HuH-7.5 (cell line): ENCODE results near the gene CDSN.
"Not testable (repeated sequence)": the region's sequence is repeated elsewhere in the genome, so short reads cannot be mapped to it uniquely, and the experiment has no call there.

ENCODE experiments used
- DNase-seq: peaks from one replicate; pipeline ENCODE4 v3.0.0; 2011; ENCODE audit warnings: low spot score

The CDSN gene

DNA sequence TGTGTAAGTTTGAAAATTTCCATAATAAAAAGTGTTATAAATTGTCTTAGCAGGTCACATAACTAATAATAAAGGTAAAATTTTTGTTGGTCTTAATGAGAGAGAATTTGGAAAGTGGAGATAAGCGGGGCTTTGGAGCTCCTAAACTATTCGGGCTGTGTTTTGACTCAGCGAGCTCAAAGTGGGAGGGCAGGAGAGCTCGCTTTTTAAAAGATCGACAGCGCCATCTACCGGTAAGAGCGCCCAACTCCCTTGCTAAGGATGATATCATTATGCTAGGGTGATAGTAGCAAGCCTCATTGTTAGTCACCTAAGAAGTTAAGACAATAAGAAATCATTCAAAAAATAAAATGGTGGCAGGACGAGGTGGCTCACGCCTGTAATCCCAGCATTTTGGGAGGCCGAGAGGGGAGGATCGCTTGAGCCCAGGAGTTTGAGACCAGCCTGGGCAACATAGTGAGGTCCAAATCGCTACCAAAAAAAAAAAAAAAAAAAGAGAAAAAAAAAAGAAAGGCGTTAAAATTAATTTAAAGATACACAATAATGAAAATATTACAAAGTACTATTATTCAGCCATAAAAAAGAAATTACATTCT, 32.7 kb downstream of the CDSN start:
- DNase-seq, result peak; percentile 61

DNA sequence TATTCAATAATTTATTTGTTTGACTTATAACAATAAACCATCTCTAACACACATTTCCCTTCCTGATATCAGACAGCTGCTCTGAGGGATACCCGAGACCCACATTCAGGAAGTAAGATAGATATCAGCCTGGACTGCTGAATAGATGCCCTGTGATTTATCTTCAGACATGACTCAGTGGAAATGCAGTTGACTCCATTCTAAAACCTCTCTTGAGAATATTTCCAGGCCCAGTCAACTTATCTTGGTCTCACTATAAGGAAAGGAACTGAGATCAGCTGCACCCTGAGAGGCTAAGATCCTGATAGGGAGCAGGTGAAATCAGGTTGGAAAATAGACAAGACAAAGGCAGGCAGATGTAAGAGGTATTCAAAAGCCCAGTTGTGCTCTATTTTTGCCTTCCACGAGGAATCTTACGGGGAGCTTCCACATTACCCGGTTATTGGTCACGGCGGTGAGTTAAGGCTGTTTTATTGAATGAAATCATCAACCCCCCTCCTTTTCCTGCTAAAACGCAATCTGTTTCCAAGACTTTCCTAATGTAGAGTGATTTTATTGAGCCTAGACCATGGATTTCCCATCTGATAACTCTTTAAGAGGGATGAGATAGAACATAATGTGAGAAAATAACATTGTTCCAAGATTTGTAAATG, 33.3 kb downstream of the CDSN start:
- DNase-seq, result no peak

DNA sequence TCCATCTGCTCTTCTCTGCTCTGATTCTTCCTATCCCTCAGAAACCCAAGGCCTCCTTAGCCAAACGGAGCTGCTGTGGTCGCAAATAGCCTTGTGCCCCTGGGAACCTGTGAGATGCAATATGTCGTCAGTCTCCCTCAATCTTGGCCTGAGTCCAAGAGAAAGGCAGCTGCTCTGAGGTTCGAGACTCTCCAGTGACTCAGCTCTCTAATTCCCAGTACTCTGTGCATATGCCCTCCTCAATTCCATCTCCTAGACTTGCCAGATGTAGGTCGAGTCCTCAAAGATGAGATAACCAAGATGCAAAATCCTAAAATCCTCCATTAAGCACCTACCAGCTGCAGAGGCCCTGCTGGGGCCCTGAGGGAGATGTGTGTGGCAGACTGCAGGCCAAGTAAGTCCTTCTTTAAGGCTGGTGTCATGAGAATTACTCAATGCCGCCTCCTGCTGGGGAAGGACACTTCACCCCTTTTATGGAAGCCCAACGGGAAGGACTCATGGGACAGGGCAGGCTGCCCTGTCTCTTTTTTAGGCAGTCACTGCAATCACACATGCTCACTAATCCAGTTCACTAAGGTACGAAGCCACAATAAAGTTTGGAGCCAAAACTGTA, 36.4 kb downstream of the CDSN start:
- no peak for DNase-seq

DNA sequence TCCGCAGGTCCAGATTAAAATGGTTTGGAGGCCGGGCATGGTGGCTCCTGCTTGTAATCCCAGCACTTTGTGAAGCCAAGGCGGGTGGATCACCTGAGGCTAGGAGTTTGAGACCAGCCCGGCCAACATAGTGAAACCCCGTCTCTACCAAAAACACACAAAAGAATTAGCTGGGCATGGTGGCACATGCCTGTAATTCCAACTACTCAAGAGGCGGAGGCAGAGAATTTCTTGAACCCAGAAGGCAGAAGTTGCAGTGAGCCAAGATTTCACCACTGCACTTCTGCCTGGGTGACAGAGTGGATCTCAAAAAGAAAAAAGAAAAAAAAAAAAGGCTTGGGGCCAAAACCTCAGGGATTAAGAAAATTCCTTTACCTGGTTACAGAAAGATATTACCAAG, 38.4 kb downstream of the CDSN start:
- DNase-seq, result no peak

DNA sequence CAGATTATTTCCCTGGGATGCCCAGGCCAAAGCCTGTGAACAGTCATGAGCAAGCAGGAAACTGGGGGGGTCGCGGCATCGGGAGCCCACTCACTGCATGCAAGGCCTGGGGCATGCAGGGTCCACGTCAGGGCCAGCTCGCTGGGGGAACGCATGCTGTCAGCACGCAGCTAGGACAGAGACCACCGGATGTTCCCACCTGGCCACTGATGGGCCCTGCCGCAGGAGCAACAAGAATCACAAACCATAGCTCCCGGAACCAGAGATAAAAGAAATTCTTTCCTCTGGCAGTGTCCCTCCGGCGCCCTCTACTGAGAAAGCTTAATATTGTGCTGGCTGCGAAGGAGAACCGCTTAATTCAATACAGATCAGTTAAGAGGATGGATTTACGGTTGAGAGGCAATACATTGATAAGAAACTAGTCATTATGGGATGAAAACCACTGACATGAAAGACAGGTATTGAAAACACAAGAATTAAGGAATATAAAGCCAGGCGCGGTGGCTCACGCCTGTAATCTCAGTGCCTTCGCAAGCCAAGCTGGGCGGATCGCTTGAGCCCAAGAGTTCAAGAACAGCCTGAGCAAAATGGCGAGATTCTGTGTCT, 40.5 kb downstream of the CDSN start:
- peak; percentile 19 for DNase-seq

DNA sequence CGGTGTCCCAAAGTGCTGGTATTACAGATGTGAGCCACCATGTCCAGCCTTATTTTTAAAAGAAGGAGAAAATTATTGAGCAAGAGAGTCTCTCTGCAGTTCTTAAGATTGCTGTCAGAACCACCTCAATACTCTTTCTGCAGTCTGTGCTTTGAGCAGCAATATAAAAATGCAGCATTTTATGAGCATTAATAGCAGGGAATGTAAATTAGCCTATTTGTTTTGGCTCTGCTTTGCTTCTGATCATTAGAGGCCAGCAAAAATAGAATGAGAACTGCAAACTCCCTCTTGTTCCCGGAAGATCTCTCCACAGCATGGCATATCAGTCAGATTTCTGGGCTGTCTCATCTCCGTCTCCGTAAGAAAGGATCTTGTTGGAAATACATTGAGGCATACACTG, 43.6 kb downstream of the CDSN start:
- DNase-seq, result no peak

DNA sequence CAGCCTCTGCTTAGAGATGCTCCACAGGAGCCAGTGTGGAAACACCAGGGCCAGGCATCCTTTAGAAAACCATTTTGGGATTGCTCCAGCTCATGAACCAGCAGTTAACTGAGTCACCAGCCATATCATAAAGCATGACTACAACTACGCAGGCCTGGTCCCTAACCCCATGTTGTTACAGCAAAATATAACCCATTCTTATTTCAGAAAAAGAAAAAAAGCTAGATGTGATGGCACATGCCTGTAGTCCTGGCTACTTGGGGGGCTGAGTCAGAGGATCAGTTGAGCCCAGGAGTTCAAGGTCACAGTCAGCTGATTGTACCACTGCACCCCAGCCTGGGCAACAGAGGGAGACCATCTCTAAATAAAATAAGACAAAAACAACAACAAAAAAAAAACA, 44.7 kb downstream of the CDSN start:
- no peak for DNase-seq

DNA sequence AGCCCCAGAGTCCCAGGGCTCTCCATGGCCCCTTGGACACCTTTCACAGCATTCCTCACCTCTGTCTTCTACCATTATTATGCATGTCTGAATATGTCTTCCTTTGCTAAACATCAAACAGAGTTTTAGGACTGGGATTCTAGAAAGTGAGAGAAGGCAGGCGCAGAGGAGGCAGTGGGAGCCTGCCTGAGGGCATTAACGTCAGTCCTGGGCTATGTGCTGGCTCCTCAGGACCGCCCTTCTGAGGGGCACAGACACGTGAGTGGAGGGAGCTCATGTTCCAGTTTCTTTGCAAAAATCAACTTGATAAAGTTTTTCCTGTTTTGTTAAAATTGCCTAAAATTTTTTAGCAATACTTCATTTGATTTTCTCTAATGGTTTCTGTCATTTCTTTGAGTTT, 45.8 kb downstream of the CDSN start:
- DNase-seq, result no peak

DNA sequence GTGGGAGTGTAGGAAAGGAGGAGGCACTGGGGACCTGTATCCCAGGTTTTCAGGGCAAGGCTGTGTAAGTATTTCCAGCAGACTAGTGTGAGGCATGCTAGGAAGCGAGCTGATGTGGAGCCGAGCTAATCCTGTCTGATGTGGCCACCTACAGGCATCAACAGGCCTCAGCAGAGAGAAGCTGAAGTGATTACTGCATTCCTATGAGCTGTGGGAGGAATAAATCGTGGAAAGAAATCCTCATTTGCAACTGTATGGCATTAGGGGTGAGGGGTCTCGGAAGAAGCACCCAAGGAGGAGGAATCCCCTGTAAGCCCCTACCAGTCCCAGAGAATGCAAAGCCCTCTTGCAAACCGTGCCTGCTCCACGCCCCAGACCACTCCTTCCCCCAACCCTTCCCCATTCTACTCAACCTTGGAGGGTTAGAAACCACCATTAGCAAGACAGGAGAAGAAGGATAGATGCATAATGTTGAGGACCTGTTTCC, 49.5 kb downstream of the CDSN start:
- DNase-seq, result peak; percentile 48

DNA sequence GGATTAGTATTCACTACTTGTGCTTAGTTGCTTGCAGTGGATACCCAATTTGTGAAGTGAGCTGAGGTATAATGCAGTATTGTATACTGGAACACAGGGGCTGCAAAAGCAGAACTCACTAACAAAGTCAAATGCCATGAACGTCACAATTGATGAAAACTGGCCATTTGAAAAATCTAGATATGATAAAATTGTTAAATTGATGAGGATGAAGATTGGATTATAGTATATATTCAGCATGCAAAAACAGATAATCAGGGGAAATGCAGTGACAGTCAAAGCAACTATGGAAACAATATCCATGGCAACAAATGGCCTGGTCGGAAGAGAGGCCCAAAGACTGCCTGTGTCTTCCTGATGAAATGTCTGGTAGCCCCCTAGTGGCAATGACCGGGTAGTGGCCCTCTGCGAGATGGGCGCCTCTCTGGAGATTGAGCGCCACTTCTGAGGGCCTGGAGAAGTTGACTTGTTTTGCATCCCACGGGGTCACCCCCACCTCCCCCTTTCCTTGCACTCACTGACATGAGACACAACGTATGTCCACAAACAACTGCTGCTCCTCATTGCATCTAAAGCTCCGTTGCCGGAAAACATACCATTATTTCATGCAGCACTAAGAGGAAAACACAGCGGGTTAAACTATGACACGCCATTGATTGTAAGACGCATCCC, 51.4 kb downstream of the CDSN start:
- peak; percentile 62 for DNase-seq

DNA sequence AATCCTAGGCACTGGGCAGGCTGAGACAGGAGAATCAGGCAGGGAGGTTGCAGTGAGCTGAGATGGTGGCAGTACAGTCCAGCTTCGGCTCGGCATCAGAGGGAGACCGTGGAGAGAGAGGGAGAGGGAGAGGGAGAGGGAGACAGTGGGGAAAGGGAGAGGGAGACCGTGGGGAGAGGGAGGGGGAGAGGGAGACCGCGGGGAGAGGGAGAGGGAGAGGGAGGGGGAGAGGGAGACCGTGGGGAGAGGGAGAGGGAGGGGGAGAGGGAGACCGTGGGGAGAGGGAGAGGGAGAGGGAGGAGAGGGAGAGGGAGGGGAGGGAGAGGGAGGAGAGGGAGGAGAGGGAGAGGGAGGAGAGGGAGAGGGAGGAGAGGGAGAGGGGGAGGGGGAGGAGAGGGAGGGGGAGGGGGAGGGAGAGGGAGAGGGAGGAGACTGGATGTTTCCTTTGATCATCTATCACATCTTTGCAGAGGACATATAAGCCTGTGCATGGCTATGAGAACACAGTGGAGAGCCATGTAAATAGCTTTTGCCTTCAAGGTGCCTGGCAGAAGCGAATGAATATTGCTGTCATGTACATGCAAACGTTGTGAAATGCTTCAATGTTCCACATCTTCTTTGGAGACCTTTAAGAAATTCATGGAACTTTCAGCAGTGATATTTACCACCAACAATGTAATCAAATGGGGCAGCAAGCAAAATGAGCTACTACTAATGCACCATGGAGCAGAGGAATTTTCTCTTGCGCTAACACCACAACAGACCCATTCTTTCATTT, 52.2 kb downstream of the CDSN start:
- not testable (repeated sequence) for DNase-seq

DNA sequence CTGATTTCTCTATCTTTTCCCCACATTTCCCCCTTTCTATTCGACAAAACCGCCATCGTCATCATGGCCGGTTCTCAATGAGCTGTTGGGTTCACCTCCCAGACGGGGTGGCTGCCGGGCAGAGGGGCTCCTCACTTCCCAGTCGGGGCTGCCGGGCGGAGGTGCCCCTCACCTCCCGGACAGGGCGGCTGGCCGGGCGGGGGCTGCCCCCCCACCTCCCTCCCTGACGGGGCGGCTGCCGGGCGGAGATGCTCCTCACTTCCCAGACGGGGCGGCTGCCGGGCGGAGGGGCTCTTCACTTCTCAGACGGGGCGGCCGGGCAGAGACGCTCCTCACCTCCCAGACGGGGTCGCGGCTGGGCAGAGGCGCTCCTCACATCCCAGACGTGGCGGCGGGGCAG, 53.2 kb downstream of the CDSN start:
- not testable (repeated sequence) for DNase-seq

DNA sequence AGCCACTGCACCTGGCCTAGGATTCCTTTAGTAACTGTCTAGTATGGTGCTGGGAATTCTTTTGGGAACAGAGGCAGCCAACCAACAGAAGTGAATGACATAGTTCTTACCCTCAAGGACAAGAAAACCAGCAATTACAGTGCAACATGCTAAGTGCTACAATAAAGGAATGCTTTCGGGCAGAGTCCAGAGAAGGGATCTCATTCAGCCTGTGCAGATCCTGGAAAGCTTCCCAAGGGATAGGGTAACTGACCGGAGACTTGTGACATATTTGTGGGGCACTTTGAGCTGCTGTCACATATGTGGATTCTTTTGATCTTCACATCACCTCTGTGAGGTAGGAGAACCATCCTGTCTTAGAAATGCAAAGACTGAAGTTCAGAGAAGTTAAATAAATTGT, 54.7 kb downstream of the CDSN start:
- no peak for DNase-seq
